Esophagus squamous epithelium (tissue), 5 donors: ENCODE data around the gene PTPN21. TPM values are rescaled to one million over a fixed set of nuclear protein-coding genes. Genes with fewer than 3 reads are reported as not detected.

Source experiments
- DNase-seq: peaks from one replicate; lab custom pipeline; 2025; lab: John Stamatoyannopoulos, UW
- H3K27ac ChIP-seq, 4 donors: fragments of 200-600 bp; sonication (generic); one replicate each; pipeline ENCODE4 v1.5.1; 2016 to 2019; ENCODE audit warnings: mild to moderate bottlenecking in 1 of 4
- H3K27me3 ChIP-seq, 4 donors: fragments of 200-600 bp; sonication (generic); 1 replicate in 3 of 4; 2 replicates in 1 of 4; pipeline versions ENCODE4 v1.5.1 to v1.6.0; 2017 to 2021; ENCODE audit warnings: antibody characterized with exemption in 1 of 4
- H3K36me3 ChIP-seq, 3 donors: fragments of 200-600 bp; sonication (generic); one replicate each; pipeline ENCODE4 v1.5.1; 2016 to 2019
- H3K4me1 ChIP-seq, 3 donors: fragments of 200-600 bp; sonication (generic); one replicate each; pipeline ENCODE4 v1.5.1; 2017 to 2019
- H3K4me3 ChIP-seq, 4 donors: fragments of 200-600 bp; sonication (generic); 1 replicate in 3 of 4; 2 replicates in 1 of 4; pipeline ENCODE4 v1.5.1; 2016 to 2019; ENCODE audit warnings: mild to moderate bottlenecking in 2 of 4, moderate library complexity in 1 of 4
- H3K9me3 ChIP-seq, 3 donors: fragments of 200-600 bp; sonication (generic); one replicate each; pipeline ENCODE4 v1.5.1; 2016 to 2019
- CTCF ChIP-seq, 6 experiments: fragments of 450-650 bp in 4 of 6; fragments of 200-600 bp in 2 of 6; sonication (generic) in 2 of 6; IDR thresholded peaks; one replicate each; pipeline ENCODE4 v1.5.1; 2016 to 2019; ENCODE audit warnings: antibody characterized with exemption in 6 of 6, mild to moderate bottlenecking in 4 of 6, moderate library complexity in 4 of 6
- POLR2A ChIP-seq, 4 donors: fragments of 450-650 bp; IDR thresholded peaks; one replicate each; pipeline ENCODE4 v1.6.1; 2017; ENCODE audit warnings: antibody characterized with exemption in 4 of 4, mild to moderate bottlenecking in 4 of 4, moderate library complexity in 3 of 4
- WGBS, 2 donors: methylation state at CpG; one replicate each; pipeline ENCODE4 v1.1.5; 2018; 5-methylcytosine and 5-hydroxymethylcytosine counted together
- intact Hi-C: fragments of 100-400 bp; cut with DNase I; formaldehyde crosslinking; loops from one replicate; pipeline ENCODE4 v1.15.0; 2022
- total RNA-seq, 4 donors: library from RNA; depleted of rRNA; stranded (reverse); fragments of >200 nt; gene quantifications; one replicate each; pipeline ENCODE4 v1.1.0, GENCODE V29; 2016
- donor health status: DM: yes; HTN: yes; CAD: no.

PTPN21 gene
- total RNA-seq, 4 donors from 2014 or later = 4.7 to 14.5 (median 6.1) TPM

- 75 to 94% methylated on average over 1 to 2 of the region's 2 CpGs for WGBS, 2 donors
These were observed 43.4 kb upstream of the PTPN21 start for GRCh38 chr14:88598097-88598675.

GRCh38 chr14:88597601-88598000 lies 42.8 kb upstream of the PTPN21 start:
- Histone ChIP-seq H3K36me3 (peaks cover 4 to 100% (median 15%) of the 10 kb centered on the region in 3 donors), H3K27me3 (no peaks in the 10 kb centered on the region), H3K9me3 (no peaks in the 10 kb centered on the region), H3K4me1 (no peaks in the 10 kb centered on the region), H3K4me3 (no peak overlapping the region), H3K27ac (no peak overlapping the region)
- TF ChIP-seq POLR2A (IDR thresholded peaks at IDR 0.05) = no peak
- no peak for TF ChIP-seq CTCF (IDR thresholded peaks at IDR 0.05)
- intact Hi-C loops = no loop called here
- no peak for DNase-seq
- 93 to 96% methylated on average over 4 of the region's 4 CpGs for WGBS, 2 donors

More at GRCh38 chr14:88598097-88598675, 43.4 kb upstream of the PTPN21 start:
- H3K27ac ChIP-seq = no peak overlapping the region
- H3K9me3 ChIP-seq = no peaks in the 10 kb centered on the region
- no peak for DNase-seq
- H3K27me3 ChIP-seq = no peaks in the 10 kb centered on the region
- TF ChIP-seq POLR2A (IDR thresholded peaks at IDR 0.05) = no peak
- no peak for TF ChIP-seq CTCF (IDR thresholded peaks at IDR 0.05)
- no peaks in the 10 kb centered on the region for H3K4me1 ChIP-seq
- intact Hi-C loops = no loop called here
- peaks cover 4 to 100% (median 19%) of the 10 kb centered on the region in 3 donors for H3K36me3 ChIP-seq
- H3K4me3 ChIP-seq = no peak overlapping the region

- Histone ChIP-seq H3K27ac (no peak overlapping the region), H3K4me3 (no peak overlapping the region), H3K9me3 (no peaks in the 10 kb centered on the region), H3K36me3 (peaks cover 4 to 100% (median 9%) of the 10 kb centered on the region in 3 donors), H3K27me3 (no peaks in the 10 kb centered on the region), H3K4me1 (no peaks in the 10 kb centered on the region)
- no peak for TF ChIP-seq POLR2A (IDR thresholded peaks at IDR 0.05)
- TF ChIP-seq CTCF (IDR thresholded peaks at IDR 0.05) = no peak
- 90 to 92% methylated on average over 4 of the region's 4 CpGs for WGBS, 2 donors
- intact Hi-C loops = no loop called here
- DNase-seq = no peak
These were observed 42.2 kb upstream of the PTPN21 start for GRCh38 chr14:88597038-88597437.

- DNase-seq = no peak
- H3K27me3 ChIP-seq = no peaks in the 10 kb centered on the region
- 40 to 57% methylated on average over 1 of the region's 1 CpG for WGBS, 2 donors
- intact Hi-C loops = no loop called here
- no peaks in the 10 kb centered on the region for H3K9me3 ChIP-seq
- TF ChIP-seq POLR2A (IDR thresholded peaks at IDR 0.05) (no peak), CTCF (IDR thresholded peaks at IDR 0.05) (no peak)
- peaks cover 0 to 5% (median 0%) of the 10 kb centered on the region in 3 donors for H3K4me1 ChIP-seq
- no peak overlapping the region for H3K27ac ChIP-seq
- peaks cover 0 to 100% (median 6%) of the 10 kb centered on the region in 3 donors for H3K36me3 ChIP-seq
- H3K4me3 ChIP-seq = no peak overlapping the region
These were observed 37.2 kb upstream of the PTPN21 start for GRCh38 chr14:88592031-88592430.

GRCh38 chr14:88590173-88590572 lies 35.4 kb upstream of the PTPN21 start:
- Histone ChIP-seq H3K27me3 (no peaks in the 10 kb centered on the region), H3K4me1 (peaks cover 0 to 5% (median 0%) of the 10 kb centered on the region in 3 donors), H3K9me3 (no peaks in the 10 kb centered on the region), H3K27ac (no peak overlapping the region), H3K36me3 (peaks cover 0 to 100% (median 6%) of the 10 kb centered on the region in 3 donors), H3K4me3 (no peak overlapping the region)
- WGBS, 2 donors = 72 to 75% methylated on average over 4 of the region's 4 CpGs
- intact Hi-C loops = no loop called here
- no peak for DNase-seq
- no peak for TF ChIP-seq POLR2A (IDR thresholded peaks at IDR 0.05)
- no peak for TF ChIP-seq CTCF (IDR thresholded peaks at IDR 0.05)
